Measurements from ENCODE around the gene TMEM123. TPM values are rescaled to one million over a fixed set of nuclear protein-coding genes. Genes with fewer than 3 reads are reported as not detected.

TMEM123 gene
- polyA plus RNA-seq, 1 experiment = 434 TPM

- DNase-seq (ENCODE audit: low read depth, low spot score) = no peak
- Histone ChIP-seq H3K27ac (ENCODE audit: low read depth, low read length) (no peak overlapping the region), H3K9me3 (ENCODE audit: control insufficient read depth, insufficient read depth, low read length) (no peaks in the 10 kb centered on the region), H3K27me3 (ENCODE audit: control insufficient read depth, insufficient read depth, low read length) (no peaks in the 10 kb centered on the region), H3K4me3 (ENCODE audit: low read depth, low read length) (no peak overlapping the region)
- ChIA-PET CTCF (no interaction called here), POLR2A (no interaction called here)
- TF ChIP-seq CTCF (IDR thresholded peaks at IDR 0.05; ENCODE audit: low read depth, low read length) = no peak
These were observed 16.1 kb upstream of the TMEM123 start for GRCh38 chr11:102468616-102469195.

GRCh38 chr11:102467853-102468580 lies 15.5 kb upstream of the TMEM123 start:
- no peaks in the 10 kb centered on the region for H3K27me3 ChIP-seq (ENCODE audit: control insufficient read depth, insufficient read depth, low read length)
- no peak overlapping the region for H3K27ac ChIP-seq (ENCODE audit: low read depth, low read length)
- no peak for DNase-seq (ENCODE audit: low read depth, low spot score)
- no peaks in the 10 kb centered on the region for H3K9me3 ChIP-seq (ENCODE audit: control insufficient read depth, insufficient read depth, low read length)
- POLR2A ChIA-PET = no interaction called here
- TF ChIP-seq CTCF (IDR thresholded peaks at IDR 0.05; ENCODE audit: low read depth, low read length) = no peak
- CTCF ChIA-PET = interaction anchor here (0.6 kb wide), 1 partner anchor 461 kb away, joined by 4 read pairs; no protein-coding TSS in a partner anchor
- H3K4me3 ChIP-seq (ENCODE audit: low read depth, low read length) = no peak overlapping the region

GRCh38 chr11:102467080-102467708 lies 14.6 kb upstream of the TMEM123 start:
- ChIA-PET CTCF (interaction anchor here (0.5 to 0.9 kb wide), 2 partner anchors 78 to 125 kb away, joined by 3 to 6 read pairs; no protein-coding TSS in a partner anchor), POLR2A (no interaction called here)
- Histone ChIP-seq H3K27me3 (ENCODE audit: control insufficient read depth, insufficient read depth, low read length) (no peaks in the 10 kb centered on the region), H3K9me3 (ENCODE audit: control insufficient read depth, insufficient read depth, low read length) (no peaks in the 10 kb centered on the region), H3K4me3 (ENCODE audit: low read depth, low read length) (no peak overlapping the region), H3K27ac (ENCODE audit: low read depth, low read length) (no peak overlapping the region)
- no peak for DNase-seq (ENCODE audit: low read depth, low spot score)
- no peak for TF ChIP-seq CTCF (IDR thresholded peaks at IDR 0.05; ENCODE audit: low read depth, low read length)

- H3K27ac ChIP-seq (ENCODE audit: low read depth, low read length) = no peak overlapping the region
- no peak for DNase-seq (ENCODE audit: low read depth, low spot score)
- TF ChIP-seq CTCF (IDR thresholded peaks at IDR 0.05; ENCODE audit: low read depth, low read length) = no peak
- no peaks in the 10 kb centered on the region for H3K9me3 ChIP-seq (ENCODE audit: control insufficient read depth, insufficient read depth, low read length)
- POLR2A ChIA-PET = interaction anchor here (0.5 kb wide), 1 partner anchor 8 kb away, joined by 3 read pairs; no protein-coding TSS in a partner anchor
- H3K27me3 ChIP-seq (ENCODE audit: control insufficient read depth, insufficient read depth, low read length) = no peaks in the 10 kb centered on the region
- CTCF ChIA-PET = interaction anchor here (0.6 kb wide), 1 partner anchor 20 kb away, joined by 3 read pairs; no protein-coding TSS in a partner anchor
- no peak overlapping the region for H3K4me3 ChIP-seq (ENCODE audit: low read depth, low read length)
These were observed 13.1 kb upstream of the TMEM123 start for GRCh38 chr11:102465696-102466095.
